NCI-H82 treated with DMSO at 0.1 percent for 48 hours (cell line): ENCODE measurements around the gene CCNY.

Experiments
- DNase-seq: peaks from one replicate; lab custom pipeline; 2025; ENCODE audit not compliant: unreplicated experiment; lab: John Stamatoyannopoulos, UW

Gene CCNY

GRCh38 chr10:35379226-35380137, 43.2 kb downstream of the CCNY start:
- no peak for DNase-seq

GRCh38 chr10:35382096-35382495, 45.8 kb downstream of the CCNY start:
- DNase-seq = no peak

DNA sequence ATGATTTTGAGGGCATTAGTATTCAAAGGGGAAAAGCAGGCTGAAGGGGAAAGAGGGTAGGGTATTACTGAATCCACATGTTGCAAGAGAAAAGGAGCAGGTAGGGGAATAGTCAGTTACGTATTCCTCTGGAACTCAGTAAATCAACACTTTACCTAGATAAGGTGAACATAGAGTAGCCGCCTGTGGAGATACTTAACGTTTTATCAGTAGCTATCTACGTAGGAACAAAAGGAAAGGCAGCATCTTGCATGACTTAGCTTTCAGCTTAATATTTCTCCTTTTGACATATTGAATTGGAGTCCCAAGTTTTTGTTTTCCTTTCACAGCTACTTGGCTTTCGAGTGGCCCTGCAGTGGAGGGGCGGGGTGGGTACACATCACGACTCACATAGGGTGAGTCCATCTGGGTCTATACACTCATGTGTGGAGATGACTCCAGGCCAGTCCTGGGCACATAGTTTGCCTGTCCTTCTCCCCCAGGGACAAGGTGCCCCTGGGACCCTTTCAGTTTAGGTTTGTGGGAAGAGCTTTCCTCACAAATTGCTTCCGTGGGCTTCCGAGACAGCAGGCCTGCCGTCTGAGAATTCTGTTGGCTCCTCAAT, 48.1 kb downstream of the CCNY start:
- DNase-seq = no peak

DNA sequence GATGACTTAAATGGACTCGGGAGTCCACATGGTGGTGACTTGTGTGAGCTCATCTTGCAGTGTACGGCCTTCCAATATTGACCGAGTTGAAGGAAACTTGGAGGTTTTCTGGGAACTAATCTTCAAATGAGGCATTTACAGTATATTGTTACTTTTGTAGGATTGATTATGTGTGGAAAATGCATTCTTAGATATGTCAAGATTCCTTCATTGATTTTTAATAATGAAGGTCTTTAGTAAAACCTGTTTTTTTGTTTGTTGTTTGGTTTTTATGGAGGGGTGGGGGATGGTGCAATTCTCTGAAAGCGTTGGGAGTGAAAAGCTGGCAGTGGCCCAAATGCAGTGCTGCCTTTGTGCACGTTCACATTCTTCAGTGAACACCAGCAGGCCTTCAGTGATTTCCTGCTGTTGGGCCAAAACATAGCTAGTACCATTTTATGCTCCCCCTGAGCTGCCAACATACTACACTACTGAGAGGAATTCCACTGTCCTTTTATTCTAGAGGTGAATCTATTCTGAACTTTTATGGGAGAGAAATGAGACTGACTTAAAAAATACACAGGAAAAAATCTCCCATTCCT, 50.4 kb downstream of the CCNY start:
- no peak for DNase-seq

GRCh38 chr10:35387768-35388167, 51.5 kb downstream of the CCNY start:
- no peak for DNase-seq

- no peak for DNase-seq
These were observed 51.9 kb downstream of the CCNY start for GRCh38 chr10:35388197-35388596.

DNA sequence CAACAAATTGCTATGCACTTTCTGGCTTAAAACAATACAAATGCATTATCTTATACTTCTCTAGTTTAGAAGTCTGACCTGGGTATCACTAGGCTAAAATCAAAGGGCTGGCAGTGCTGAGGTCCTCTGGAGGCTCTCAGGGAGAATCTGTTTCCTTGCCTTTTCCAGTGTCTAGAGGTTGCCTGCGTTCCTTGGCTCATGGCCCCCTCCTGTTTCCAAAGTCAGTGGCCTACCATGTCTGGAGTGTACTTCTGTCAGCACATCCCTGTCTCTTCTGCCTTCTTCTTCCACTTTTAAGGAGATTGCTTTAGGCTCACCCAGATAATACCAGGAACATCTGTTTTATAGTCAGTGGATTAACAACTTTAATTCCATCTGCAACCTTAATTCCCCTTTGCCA, 52.4 kb downstream of the CCNY start:
- DNase-seq = peak; percentile 81

GRCh38 chr10:35390161-35390840, 54.0 kb downstream of the CCNY start:
- DNase-seq = no peak

- DNase-seq = no peak
These were observed 54.5 kb downstream of the CCNY start for GRCh38 chr10:35390843-35391152.

GRCh38 chr10:35391153-35391953, 55.0 kb downstream of the CCNY start:
- no peak for DNase-seq

DNA sequence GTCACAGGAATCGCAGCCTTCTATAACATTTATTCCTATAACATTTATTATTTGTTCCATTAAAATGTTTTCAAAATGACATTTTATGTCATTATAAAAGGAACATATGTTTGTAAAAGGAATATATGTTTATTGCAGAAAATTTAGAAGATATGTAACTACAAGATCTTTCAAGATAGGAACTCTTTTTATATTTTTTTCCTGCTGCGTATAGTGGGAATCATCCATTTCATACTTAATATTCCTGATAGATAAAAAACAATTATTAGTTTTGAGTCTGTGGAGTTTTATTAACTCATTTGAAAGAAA, 55.6 kb downstream of the CCNY start:
- DNase-seq = no peak

- peak; percentile 70 for DNase-seq
These were observed 56.3 kb downstream of the CCNY start for GRCh38 chr10:35392482-35393228.

- no peak for DNase-seq
These were observed 58.1 kb downstream of the CCNY start for GRCh38 chr10:35394411-35394851.

DNA sequence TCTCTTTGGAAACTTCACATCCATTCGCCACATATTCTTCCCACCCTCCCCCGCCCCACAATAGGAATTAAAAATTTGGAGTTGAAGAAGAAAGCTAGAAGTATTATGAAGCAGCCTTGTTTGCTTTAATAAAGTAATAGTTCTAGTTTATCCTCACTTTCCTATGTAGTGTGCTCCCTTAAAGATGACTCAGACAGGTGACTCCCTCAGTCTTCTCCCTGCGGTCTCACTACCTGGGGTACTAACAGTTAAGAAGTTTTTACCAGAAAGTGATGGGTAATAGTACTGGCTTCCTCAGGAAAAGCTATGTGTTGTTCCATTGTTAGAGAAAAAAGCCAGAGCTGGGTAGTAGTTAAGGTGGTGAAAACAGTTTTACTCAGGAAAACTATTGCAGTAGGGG, 58.6 kb downstream of the CCNY start:
- no peak for DNase-seq

DNA sequence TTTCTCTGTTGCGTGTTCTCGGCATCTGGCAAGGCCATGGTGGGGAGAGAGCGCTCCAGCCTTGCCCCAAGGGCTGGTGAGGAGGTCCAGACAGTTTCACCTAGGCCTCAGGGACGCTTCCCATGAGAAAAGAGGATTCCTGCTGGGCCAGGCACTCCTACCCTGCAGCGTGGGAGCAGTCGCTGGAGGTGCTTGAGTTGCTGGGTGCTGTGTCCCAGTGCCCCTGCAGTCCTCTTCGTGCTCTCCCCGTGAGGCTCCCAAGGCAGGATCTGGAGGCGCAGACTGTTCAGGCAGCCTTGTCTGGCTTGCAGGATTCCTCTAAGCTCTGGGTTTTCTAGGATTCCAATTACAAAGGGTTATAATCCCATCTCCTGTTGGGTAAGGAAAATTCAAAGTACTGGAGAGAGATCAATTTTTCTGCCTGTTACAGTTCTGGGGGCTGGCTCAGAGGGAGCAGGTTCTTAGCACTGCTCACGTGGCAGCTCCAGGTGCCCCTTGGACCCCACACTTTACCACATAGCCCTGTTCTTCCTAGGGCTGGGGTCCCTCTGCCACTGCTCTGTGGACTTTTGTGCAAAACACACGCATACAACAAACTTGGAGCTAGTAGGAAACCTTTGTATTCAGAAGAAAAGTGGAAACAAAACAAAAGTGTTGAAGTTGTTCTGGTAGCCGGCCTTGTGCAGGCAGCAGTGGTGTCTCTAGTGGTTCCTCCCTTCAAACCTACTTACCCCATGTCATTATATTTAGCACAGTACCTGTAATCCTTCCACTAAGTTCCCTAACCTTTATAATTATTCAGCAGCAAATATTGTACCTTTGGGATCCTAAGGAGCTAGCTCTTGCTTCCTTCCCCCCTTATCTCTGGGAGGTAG, 60.5 kb downstream of the CCNY start:
- DNase-seq = no peak

- no peak for DNase-seq
These were observed 61.6 kb downstream of the CCNY start for GRCh38 chr10:35397953-35398352.

DNA sequence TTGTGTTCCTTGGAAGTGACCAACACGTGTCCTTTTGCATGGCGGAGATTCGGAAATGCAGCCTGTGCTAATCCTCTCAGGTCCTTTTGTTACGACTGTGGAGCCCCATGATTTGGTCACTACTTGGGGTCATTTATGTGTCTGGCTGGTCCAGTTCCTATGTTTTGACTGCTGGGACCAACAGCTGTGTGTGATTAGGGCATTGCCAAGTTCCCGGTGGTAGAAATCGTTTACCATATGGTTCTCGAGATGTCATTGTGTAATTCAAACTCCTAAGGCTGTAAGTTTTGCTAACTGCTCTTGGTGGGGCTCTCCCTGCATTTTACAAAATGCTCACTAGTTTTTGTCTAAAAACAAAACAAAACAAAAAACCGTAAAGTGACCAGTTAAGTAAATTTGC, 62.0 kb downstream of the CCNY start:
- no peak for DNase-seq

DNA sequence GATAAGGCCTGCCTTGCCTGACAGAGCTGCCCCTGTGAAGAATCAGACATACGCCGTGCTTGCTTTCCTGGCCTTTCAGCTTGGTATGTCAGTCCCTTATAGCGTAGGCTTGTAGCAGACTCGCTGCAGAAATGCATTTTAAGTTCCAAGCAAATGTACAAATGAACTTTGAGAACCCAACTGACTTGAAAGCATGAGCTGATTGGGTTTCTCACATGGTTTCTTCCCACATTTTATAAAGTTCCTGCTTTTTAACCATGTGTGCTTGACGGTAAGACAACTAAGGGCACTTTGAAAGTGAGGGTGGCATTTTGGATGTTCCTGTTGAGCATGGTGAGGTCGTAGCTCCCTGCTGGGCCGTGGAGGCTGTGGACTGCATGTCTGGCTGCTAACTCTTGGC, 62.6 kb downstream of the CCNY start:
- DNase-seq = no peak

- DNase-seq = no peak
These were observed 63.2 kb downstream of the CCNY start for GRCh38 chr10:35399414-35400009.
